Panc1 (cell line): ENCODE data around the gene INTS1. TPM values are rescaled to one million over a fixed set of nuclear protein-coding genes. Genes with fewer than 3 reads are reported as not detected.

Experiments
- ATAC-seq: fragments of 200-7000 bp; cut with Tn5 transposase; 2 replicates; pipeline ENCODE4 v1.9.1; 2020; ENCODE audit warnings: mild to moderate bottlenecking, moderate library complexity
- BruUV-seq: library from RNA; stranded (reverse); fragments of 400-500 nt; replicated peaks from 2 replicates; lab custom pipeline; 2021; lab: Mats Ljungman, UMichigan
- CTCF ChIA-PET: fragments of 300-600 bp; sonication (Branson Sonifier 250); formaldehyde crosslinking; loops from one replicate; lab custom pipeline; 2022; ENCODE audit warnings: antibody characterized with exemption; lab: Charles Lee
- POLR2A ChIA-PET: fragments of 300-600 bp; sonication (Branson Sonifier 250); formaldehyde crosslinking; loops from one replicate; lab custom pipeline; 2022; ENCODE audit warnings: antibody characterized with exemption; lab: Charles Lee
- DNase-seq: peaks from one replicate; pipeline ENCODE4 v3.0.0-alpha.2; 2010; ENCODE audit warnings: low read depth, low spot score
- H3K27ac ChIP-seq: 2 replicates; pipeline ENCODE4 v1.5.1; 2011; ENCODE audit warnings: mild to moderate bottlenecking, low read length, inconsistent platforms
- H3K27me3 ChIP-seq: fragments of 200-500 bp; sonication (Bioruptor generic); 2 replicates; pipeline ENCODE4 v1.6.0; 2014; ENCODE audit warnings: low read length, inconsistent platforms; ENCODE audit not compliant: control insufficient read depth, insufficient read depth
- H3K36me3 ChIP-seq: fragments of 200-500 bp; sonication (Bioruptor generic); 2 replicates; pipeline ENCODE4 v1.5.1; 2014; ENCODE audit warnings: inconsistent platforms, mild to moderate bottlenecking, low read length, moderate library complexity; ENCODE audit not compliant: control insufficient read depth, insufficient read depth
- H3K4me1 ChIP-seq: 2 replicates; pipeline ENCODE4 v1.5.1; 2011; ENCODE audit warnings: inconsistent platforms, mild to moderate bottlenecking, low read length, moderate library complexity; ENCODE audit not compliant: control insufficient read depth, insufficient read depth
- H3K4me3 ChIP-seq, 2 experiments: 2 replicates each; pipeline ENCODE4 v1.5.1; 2011 to 2012; ENCODE audit warnings: low read depth in 2 of 2, low read length in 2 of 2, mild to moderate bottlenecking in 2 of 2, inconsistent platforms in 1 of 2, moderate library complexity in 1 of 2
- H3K9me3 ChIP-seq: fragments of 200-500 bp; sonication (Bioruptor generic); 2 replicates; pipeline ENCODE4 v1.5.1; 2014; ENCODE audit warnings: low read depth, mild to moderate bottlenecking, inconsistent platforms, low read length, moderate library complexity; ENCODE audit not compliant: control insufficient read depth, insufficient read depth
- POLR2AphosphoS5 ChIP-seq: IDR thresholded peaks from 2 replicates; pipeline ENCODE4 v1.6.1; 2012; ENCODE audit warnings: mild to moderate bottlenecking, low read depth, low read length, moderate library complexity
- SIN3A ChIP-seq: IDR thresholded peaks from 2 replicates; pipeline ENCODE4 v1.6.1; 2012; ENCODE audit warnings: low read depth, mild to moderate bottlenecking, low read length, moderate library complexity, borderline replicate concordance; ENCODE audit not compliant: insufficient read depth
- TCF7L2 ChIP-seq: IDR thresholded peaks from 2 replicates; pipeline ENCODE4 v1.6.1; 2011; ENCODE audit warnings: mild to moderate bottlenecking, low read depth, low read length, inconsistent platforms
- in situ Hi-C: cut with HindIII; loops from 2 replicates; pipeline ENCODE4 v1.10.0; 2016; ENCODE audit warnings: low sequenced_read_pairs, low pct_unique_long_range_greater_than_20kb
- intact Hi-C: fragments of 100-400 bp; cut with micrococcal nuclease; formaldehyde crosslinking; loops from one replicate; pipeline ENCODE4 v1.10.0; 2022; ENCODE audit not compliant: unreplicated experiment
- total RNA-seq: library from RNA; stranded (reverse); gene quantifications from one replicate; pipeline ENCODE4 v1.2.1, GENCODE V29; 2021; ENCODE audit not compliant: unreplicated experiment
- TF ChIP-seq, protein P1 (sequence below), 2 experiments: IDR thresholded peaks; 2 replicates each; pipeline ENCODE4 v1.6.1; 2011 to 2012; ENCODE audit warnings: low read depth in 2 of 2, control low read depth in 1 of 2, low read length in 1 of 2, mild to moderate bottlenecking in 1 of 2, moderate library complexity in 1 of 2; ENCODE audit not compliant: insufficient read depth in 1 of 2

The INTS1 gene
- total RNA-seq, 1 experiment from 2014 or later: 173 TPM

DNA sequence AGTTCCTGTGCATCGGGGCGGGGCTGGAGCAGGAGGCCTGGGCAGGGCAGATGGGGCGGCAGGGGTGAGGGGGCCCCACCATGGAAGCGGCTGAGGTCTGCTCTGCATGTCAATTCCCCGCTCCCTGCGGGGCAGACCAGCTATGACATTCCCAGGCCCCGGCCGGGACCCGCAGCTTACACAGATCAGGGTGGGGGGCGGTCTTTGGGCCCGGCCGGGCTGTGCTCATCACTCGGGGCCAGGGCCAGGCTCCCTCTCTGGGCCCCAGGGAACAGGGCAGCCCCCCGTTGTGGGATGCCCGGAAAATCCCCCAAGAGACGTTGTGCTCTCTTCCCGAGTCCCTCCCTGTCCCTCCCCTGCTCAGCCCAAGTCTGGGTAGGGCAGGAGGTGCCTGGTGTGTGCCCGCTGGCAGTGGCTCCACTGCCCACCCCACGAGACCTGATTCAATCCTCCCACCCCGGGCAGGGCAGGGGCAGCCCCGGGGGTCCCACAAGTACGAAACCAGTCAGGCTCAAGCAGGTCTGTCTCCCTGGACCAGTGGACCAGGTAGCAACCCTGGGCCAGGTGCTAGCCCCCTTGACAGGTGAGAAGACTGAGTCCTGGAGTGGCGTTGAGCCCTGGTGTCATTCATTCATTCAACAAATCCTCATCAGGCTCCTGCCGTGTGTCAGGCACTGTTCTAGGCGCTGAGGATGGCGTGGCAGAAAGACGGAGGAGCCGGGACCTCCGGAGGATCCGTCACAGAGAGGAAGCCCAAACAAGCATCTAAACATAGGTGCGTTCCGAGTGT, 73.9 kb downstream of the INTS1 start:
- H3K36me3 ChIP-seq: no peaks in the 10 kb centered on the region
- intact Hi-C loops: no loop called here
- no peaks in the 10 kb centered on the region for H3K27me3 ChIP-seq
- no peaks in the 10 kb centered on the region for H3K9me3 ChIP-seq
- no peak overlapping the region; the same call in 1 of the 2 replicates for H3K27ac ChIP-seq
- H3K4me1 ChIP-seq: peaks cover 24% of the 10 kb centered on the region
- no TSS peak for BruUV-seq
- POLR2A ChIA-PET: no interaction called here
- in situ Hi-C loops: no loop called here
- TF ChIP-seq SIN3A (0 out of 2 replicates have a peak, but pooled peaks have one; percentile 34), POLR2AphosphoS5 (0 out of 2 replicates have a peak, but pooled peaks have one; percentile 8)
- TF ChIP-seq, protein P1, sequence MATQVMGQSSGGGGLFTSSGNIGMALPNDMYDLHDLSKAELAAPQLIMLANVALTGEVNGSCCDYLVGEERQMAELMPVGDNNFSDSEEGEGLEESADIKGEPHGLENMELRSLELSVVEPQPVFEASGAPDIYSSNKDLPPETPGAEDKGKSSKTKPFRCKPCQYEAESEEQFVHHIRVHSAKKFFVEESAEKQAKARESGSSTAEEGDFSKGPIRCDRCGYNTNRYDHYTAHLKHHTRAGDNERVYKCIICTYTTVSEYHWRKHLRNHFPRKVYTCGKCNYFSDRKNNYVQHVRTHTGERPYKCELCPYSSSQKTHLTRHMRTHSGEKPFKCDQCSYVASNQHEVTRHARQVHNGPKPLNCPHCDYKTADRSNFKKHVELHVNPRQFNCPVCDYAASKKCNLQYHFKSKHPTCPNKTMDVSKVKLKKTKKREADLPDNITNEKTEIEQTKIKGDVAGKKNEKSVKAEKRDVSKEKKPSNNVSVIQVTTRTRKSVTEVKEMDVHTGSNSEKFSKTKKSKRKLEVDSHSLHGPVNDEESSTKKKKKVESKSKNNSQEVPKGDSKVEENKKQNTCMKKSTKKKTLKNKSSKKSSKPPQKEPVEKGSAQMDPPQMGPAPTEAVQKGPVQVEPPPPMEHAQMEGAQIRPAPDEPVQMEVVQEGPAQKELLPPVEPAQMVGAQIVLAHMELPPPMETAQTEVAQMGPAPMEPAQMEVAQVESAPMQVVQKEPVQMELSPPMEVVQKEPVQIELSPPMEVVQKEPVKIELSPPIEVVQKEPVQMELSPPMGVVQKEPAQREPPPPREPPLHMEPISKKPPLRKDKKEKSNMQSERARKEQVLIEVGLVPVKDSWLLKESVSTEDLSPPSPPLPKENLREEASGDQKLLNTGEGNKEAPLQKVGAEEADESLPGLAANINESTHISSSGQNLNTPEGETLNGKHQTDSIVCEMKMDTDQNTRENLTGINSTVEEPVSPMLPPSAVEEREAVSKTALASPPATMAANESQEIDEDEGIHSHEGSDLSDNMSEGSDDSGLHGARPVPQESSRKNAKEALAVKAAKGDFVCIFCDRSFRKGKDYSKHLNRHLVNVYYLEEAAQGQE (IDR thresholded peaks at IDR 0.05; ENCODE audit: insufficient read depth in 1 of 2, low read depth in 2 of 2, low read length in 1 of 2): no peak
- DNase-seq (no peak), ATAC-seq (0 out of 2 replicates have a peak, but pooled peaks have one; percentile 2)
- CTCF ChIA-PET: interaction anchor here (0.6 kb wide), 4 partner anchors 8 to 203 kb away, joined by 3 to 7 read pairs (median 5); partner anchors contain the start of gene UNCX
- no peak overlapping the region for H3K4me3 ChIP-seq

DNA sequence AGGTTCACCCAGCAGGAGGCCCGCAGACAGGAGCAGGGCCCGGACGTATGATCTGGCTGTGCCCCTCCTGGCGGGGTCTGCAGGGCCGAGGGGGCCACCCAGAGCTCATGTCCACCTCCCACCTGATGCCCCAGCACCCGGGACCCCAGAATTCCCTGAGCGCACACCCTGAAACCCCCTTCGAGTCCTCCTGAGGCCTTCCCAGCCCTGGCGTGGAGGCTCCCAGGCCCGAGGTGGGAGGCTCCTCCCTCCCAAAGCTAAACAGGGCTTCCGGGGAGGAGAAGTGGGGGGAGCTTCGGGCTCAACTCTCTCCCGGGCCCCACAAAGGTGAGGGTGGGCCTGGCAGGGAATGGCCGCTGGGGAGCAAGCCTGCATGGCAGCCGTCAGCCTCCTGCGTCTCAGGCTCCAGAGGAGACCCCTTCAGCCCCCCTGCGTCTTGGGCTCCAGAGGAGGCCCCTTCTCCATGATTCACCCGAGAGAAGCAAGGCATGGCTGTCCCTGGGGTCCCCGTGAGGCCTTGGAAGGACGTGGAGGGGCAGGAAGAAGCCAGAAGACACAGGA, 75.2 kb downstream of the INTS1 start:
- no peak for DNase-seq
- intact Hi-C loops: no loop called here
- no peak overlapping the region for H3K4me3 ChIP-seq
- ChIA-PET POLR2A (interaction anchor here (0.5 kb wide), 1 partner anchor 166 kb away, joined by 3 read pairs; no protein-coding TSS in a partner anchor), CTCF (interaction anchor here (0.6 kb wide), 1 partner anchor 96 kb away, joined by 3 read pairs; no protein-coding TSS in a partner anchor)
- TF ChIP-seq POLR2AphosphoS5 (peak; percentile 6; the same call in 1 of the 2 replicates), SIN3A (no peak), TCF7L2 (no peak)
- TF ChIP-seq, protein P1 (IDR thresholded peaks at IDR 0.05; ENCODE audit: insufficient read depth in 1 of 2, low read depth in 2 of 2, low read length in 1 of 2): no peak
- H3K36me3 ChIP-seq: no peaks in the 10 kb centered on the region
- in situ Hi-C loops: no loop called here
- H3K27ac ChIP-seq: peak overlapping the region; percentile 49
- H3K27me3 ChIP-seq: no peaks in the 10 kb centered on the region
- BruUV-seq: no TSS peak
- peaks cover 24% of the 10 kb centered on the region for H3K4me1 ChIP-seq
- no peak for ATAC-seq
- H3K9me3 ChIP-seq: no peaks in the 10 kb centered on the region
